Measurements from ENCODE around the gene LRRC31. TPM values are rescaled to one million over a fixed set of nuclear protein-coding genes. Genes with fewer than 3 reads are reported as not detected.

The LRRC31 gene
- total RNA-seq, 5 donors from 2014 or later (not counting 1 experiment from before 2014, with no cell fraction given), result not detected

GRCh38 chr3:169804681-169805080 lies 65.1 kb downstream of the LRRC31 start:
- ChIA-PET POLR2A (no interaction called here), CTCF (no interaction called here)
- ATAC-seq (replicated peaks in 1 of 4), result no peak
- Histone ChIP-seq H3K27ac (ENCODE audit: low read length) (no peak overlapping the region), H3K4me1 (ENCODE audit: control insufficient read depth in 1 of 2, extremely low read depth in 1 of 2, insufficient read depth in 2 of 2, low read length in 2 of 2) (no peaks in the 10 kb centered on the region), H3K4me3 (ENCODE audit: control insufficient read depth in 1 of 2, extremely low read depth in 1 of 2, low read length in 1 of 2) (no peak overlapping the region), H3K9me3 (no peaks in the 10 kb centered on the region), H3K36me3 (ENCODE audit: control insufficient read depth in 2 of 2, extremely low read depth in 1 of 2, insufficient read depth in 1 of 2, low read length in 1 of 2) (no peaks in the 10 kb centered on the region), H3K27me3 (replicated peaks in 1 of 2; ENCODE audit: control insufficient read depth in 2 of 2, extremely low read depth in 1 of 2, insufficient read depth in 2 of 2, low read length in 1 of 2) (no peaks in the 10 kb centered on the region)
- Mint-ChIP-seq H3K4me3 (no peak overlapping the region), H3K4me1 (peaks cover 3 to 6% (median 4%) of the 10 kb centered on the region in 3 donors), H3K36me3 (no peaks in the 10 kb centered on the region), H3K27ac (no peak overlapping the region), H3K9me3 (no peaks in the 10 kb centered on the region), H3K27me3 (no peaks in the 10 kb centered on the region)
- no peak for DNase-seq
- WGBS (ENCODE audit: insufficient coverage), result no CpG with 5 or more reads among the region's 3 CpGs

GRCh38 chr3:169792359-169792758 lies 77.4 kb downstream of the LRRC31 start:
- Mint-ChIP-seq H3K27ac (no peak overlapping the region), H3K27me3 (no peaks in the 10 kb centered on the region), H3K36me3 (peaks cover 22% of the 10 kb centered on the region), H3K4me1 (peaks cover 0 to 4% (median 2%) of the 10 kb centered on the region in 3 donors), H3K9me3 (no peaks in the 10 kb centered on the region), H3K4me3 (no peak overlapping the region)
- Histone ChIP-seq H3K36me3 (ENCODE audit: control insufficient read depth in 2 of 2, extremely low read depth in 1 of 2, insufficient read depth in 1 of 2, low read length in 1 of 2) (peaks cover 0 to 5% of the 10 kb centered on the region in 2 donors), H3K4me3 (ENCODE audit: control insufficient read depth in 1 of 2, extremely low read depth in 1 of 2, low read length in 1 of 2) (no peak overlapping the region), H3K27ac (ENCODE audit: low read length) (no peak overlapping the region), H3K9me3 (no peaks in the 10 kb centered on the region), H3K4me1 (ENCODE audit: control insufficient read depth in 1 of 2, extremely low read depth in 1 of 2, insufficient read depth in 2 of 2, low read length in 2 of 2) (no peaks in the 10 kb centered on the region), H3K27me3 (replicated peaks in 1 of 2; ENCODE audit: control insufficient read depth in 2 of 2, extremely low read depth in 1 of 2, insufficient read depth in 2 of 2, low read length in 1 of 2) (no peaks in the 10 kb centered on the region)
- ATAC-seq (replicated peaks in 1 of 4) (no peak), DNase-seq (no peak)
- 80% methylated on average over 1 of the region's 1 CpG for WGBS (ENCODE audit: insufficient coverage)
- ChIA-PET POLR2A (no interaction called here), CTCF (no interaction called here)

- Histone ChIP-seq H3K27ac (ENCODE audit: low read length) (no peak overlapping the region), H3K9me3 (no peaks in the 10 kb centered on the region), H3K27me3 (replicated peaks in 1 of 2; ENCODE audit: control insufficient read depth in 2 of 2, extremely low read depth in 1 of 2, insufficient read depth in 2 of 2, low read length in 1 of 2) (no peaks in the 10 kb centered on the region), H3K36me3 (ENCODE audit: control insufficient read depth in 2 of 2, extremely low read depth in 1 of 2, insufficient read depth in 1 of 2, low read length in 1 of 2) (peaks cover 0 to 16% of the 10 kb centered on the region in 2 donors), H3K4me1 (ENCODE audit: control insufficient read depth in 1 of 2, extremely low read depth in 1 of 2, insufficient read depth in 2 of 2, low read length in 2 of 2) (no peaks in the 10 kb centered on the region), H3K4me3 (ENCODE audit: control insufficient read depth in 1 of 2, extremely low read depth in 1 of 2, low read length in 1 of 2) (no peak overlapping the region)
- WGBS (ENCODE audit: insufficient coverage), result 80% methylated on average over 2 of the region's 4 CpGs
- H3K4me3 Mint-ChIP-seq, result no peak overlapping the region
- DNase-seq (no peak), ATAC-seq (replicated peaks in 1 of 4) (no peak)
- no peaks in the 10 kb centered on the region for H3K9me3 Mint-ChIP-seq
- H3K27ac Mint-ChIP-seq, result no peak overlapping the region
- no peaks in the 10 kb centered on the region for H3K27me3 Mint-ChIP-seq
- H3K4me1 Mint-ChIP-seq, result peaks cover 0 to 7% (median 2%) of the 10 kb centered on the region in 3 donors
- CTCF ChIA-PET, result interaction anchor here in 1 of 2 donors (1.3 kb wide), 1 partner anchor 71 kb away, joined by 4 read pairs; no protein-coding TSS in a partner anchor
- H3K36me3 Mint-ChIP-seq, result peaks cover 34% of the 10 kb centered on the region
- POLR2A ChIA-PET, result no interaction called here
Measured at GRCh38 chr3:169790687-169791429, 78.9 kb downstream of the LRRC31 start.

GRCh38 chr3:169790219-169790618 lies 79.5 kb downstream of the LRRC31 start:
- H3K27me3 Mint-ChIP-seq, result no peaks in the 10 kb centered on the region
- H3K9me3 Mint-ChIP-seq, result no peaks in the 10 kb centered on the region
- H3K36me3 Mint-ChIP-seq, result peaks cover 40% of the 10 kb centered on the region
- Histone ChIP-seq H3K9me3 (no peaks in the 10 kb centered on the region), H3K4me3 (ENCODE audit: control insufficient read depth in 1 of 2, extremely low read depth in 1 of 2, low read length in 1 of 2) (no peak overlapping the region), H3K36me3 (ENCODE audit: control insufficient read depth in 2 of 2, extremely low read depth in 1 of 2, insufficient read depth in 1 of 2, low read length in 1 of 2) (peaks cover 0 to 21% of the 10 kb centered on the region in 2 donors), H3K27me3 (replicated peaks in 1 of 2; ENCODE audit: control insufficient read depth in 2 of 2, extremely low read depth in 1 of 2, insufficient read depth in 2 of 2, low read length in 1 of 2) (no peaks in the 10 kb centered on the region), H3K27ac (ENCODE audit: low read length) (no peak overlapping the region), H3K4me1 (ENCODE audit: control insufficient read depth in 1 of 2, extremely low read depth in 1 of 2, insufficient read depth in 2 of 2, low read length in 2 of 2) (no peaks in the 10 kb centered on the region)
- H3K4me3 Mint-ChIP-seq, result no peak overlapping the region
- peaks cover 0 to 7% (median 2%) of the 10 kb centered on the region in 3 donors for H3K4me1 Mint-ChIP-seq
- DNase-seq (no peak), ATAC-seq (replicated peaks in 1 of 4) (no peak)
- ChIA-PET CTCF (interaction anchor here in 1 of 2 donors (1.3 kb wide), 1 partner anchor 72 kb away, joined by 4 read pairs; no protein-coding TSS in a partner anchor), POLR2A (no interaction called here)
- no peak overlapping the region for H3K27ac Mint-ChIP-seq

Other genes starting within 250 kb of the LRRC31 start
- gene MECOM, start 206.2 kb downstream of the LRRC31 start, total RNA-seq, result under 1 TPM in 4 of 5 donors, not detected in 1; 0.06 to 0.48 (median 0.10) TPM
- 10 to 100 TPM; 10.3 to 22.4 (median 12.8) TPM for gene TERC, start 104.9 kb downstream of the LRRC31 start, total RNA-seq
- under 1 TPM in 2 of 5 donors, not detected in 3; 0.15 to 0.28 TPM for gene ACTRT3, start 100.4 kb downstream of the LRRC31 start, total RNA-seq
- 10 to 100 TPM; 15.1 to 20.3 (median 17.6) TPM for gene MYNN, start 96.5 kb downstream of the LRRC31 start, total RNA-seq
- gene LRRIQ4, start 57.1 kb downstream of the LRRC31 start, total RNA-seq, result not detected
- 1 to 10 TPM in 1 of 5 donors, under 1 TPM in 4; 0.28 to 1.6 (median 0.92) TPM for gene LRRC34, start 57.0 kb downstream of the LRRC31 start, total RNA-seq
- gene SAMD7, start 41.6 kb upstream of the LRRC31 start, total RNA-seq, result not detected
- gene SEC62, start 96.9 kb upstream of the LRRC31 start, total RNA-seq, result 10 to 100 TPM; 95.0 to 99.9 (median 97.2) TPM
- 1 to 10 TPM; 4.3 to 8.4 (median 5.9) TPM for gene GPR160, start 168.1 kb upstream of the LRRC31 start, total RNA-seq